CD4-positive, alpha-beta T cell treated with Interleukin-21 for 1 hour (primary cell): ENCODE measurements around the gene SLC25A40.
A peak's percentile ranks its signal among the peaks of the same experiment; 100 is the strongest.
"Not testable (repeated sequence)": the region's sequence is repeated elsewhere in the genome, so short reads cannot be mapped to it uniquely, and the experiment has no call there.

Source experiments
- DNase-seq: peaks from one replicate; pipeline ENCODE4 v3.0.0-alpha.2; 2020

The SLC25A40 gene

GRCh38 chr7:87876040-87876868, at the start of gene SLC25A40, which contains the start of gene DBF4:
TSS of gene SLC25A40 (minus strand) at chr7:87876360. CDS start at chr7:87858727, 17,633 bp downstream.
TSS of gene DBF4 (plus strand) at chr7:87876493. CDS start at chr7:87876733, 240 bp downstream.
- peak; percentile 93 for DNase-seq

- not testable (repeated sequence) for DNase-seq
These were observed 46.7 kb upstream of the SLC25A40 start for GRCh38 chr7:87922759-87923395.

GRCh38 chr7:87920578-87920977, 44.4 kb upstream of the SLC25A40 start:
- no peak for DNase-seq

- no peak for DNase-seq
These were observed 43.7 kb upstream of the SLC25A40 start for GRCh38 chr7:87919875-87920274.

- DNase-seq = no peak
These were observed 42.6 kb upstream of the SLC25A40 start for GRCh38 chr7:87918740-87919139.

- DNase-seq = no peak
These were observed 36.0 kb upstream of the SLC25A40 start for GRCh38 chr7:87912121-87912520.

GRCh38 chr7:87908814-87909213, 32.7 kb upstream of the SLC25A40 start:
- not testable (repeated sequence) for DNase-seq

GRCh38 chr7:87907136-87907906, 31.2 kb upstream of the SLC25A40 start:
- not testable (repeated sequence) for DNase-seq

GRCh38 chr7:87899255-87899654, 23.1 kb upstream of the SLC25A40 start:
- no peak for DNase-seq

GRCh38 chr7:87895363-87895762, 19.2 kb upstream of the SLC25A40 start:
- DNase-seq = no peak

- DNase-seq = peak; percentile 60
These were observed 10.7 kb upstream of the SLC25A40 start for GRCh38 chr7:87886875-87887274.

- no peak for DNase-seq
These were observed 8.9 kb upstream of the SLC25A40 start for GRCh38 chr7:87885018-87885417.

- DNase-seq = no peak
These were observed 6.2 kb upstream of the SLC25A40 start for GRCh38 chr7:87882151-87882937.

- no peak for DNase-seq
These were observed 2.1 kb upstream of the SLC25A40 start for GRCh38 chr7:87878208-87878735.

GRCh38 chr7:87877366-87878040, 1.3 kb upstream of the SLC25A40 start:
- DNase-seq = no peak

- DNase-seq = peak; percentile 52
These were observed 692 bp upstream of the SLC25A40 start for GRCh38 chr7:87876869-87877234.

- DNase-seq = peak; percentile 17
These were observed 765 bp downstream of the SLC25A40 start for GRCh38 chr7:87875151-87876039.

- DNase-seq = peak; percentile 19
These were observed 2.1 kb downstream of the SLC25A40 start for GRCh38 chr7:87874066-87874465.

- DNase-seq = not testable (repeated sequence)
These were observed 2.8 kb downstream of the SLC25A40 start for GRCh38 chr7:87873328-87873727.

GRCh38 chr7:87872346-87872745, 3.8 kb downstream of the SLC25A40 start:
- DNase-seq = no peak

- no peak for DNase-seq
These were observed 5.7 kb downstream of the SLC25A40 start for GRCh38 chr7:87870471-87870870.
